Measurements from ENCODE around the gene CCDC106.
A peak's percentile ranks its signal among the peaks of the same experiment; 100 is the strongest.

CCDC106 gene

DNA sequence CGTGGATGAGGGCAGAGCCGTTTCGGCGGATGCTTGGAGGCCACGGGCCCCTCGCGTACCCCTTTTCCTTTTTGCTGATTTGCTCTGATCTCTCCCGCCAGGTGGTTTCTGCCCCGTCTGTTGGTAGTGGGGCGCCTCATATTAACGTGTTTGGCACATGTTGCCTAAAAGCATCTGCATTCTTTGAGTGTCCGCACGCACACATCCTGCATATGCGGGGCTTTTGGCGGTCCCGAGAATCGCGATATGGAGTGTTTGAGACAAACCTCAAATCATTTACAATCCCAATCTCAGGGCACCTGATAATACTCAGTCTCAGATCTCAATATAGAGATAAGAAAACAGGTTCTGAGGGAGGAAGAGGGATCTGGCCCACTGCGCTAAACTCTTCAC, 7.6 kb downstream of the CCDC106 start:
- H3K4me3 ChIP-seq (ENCODE audit: control insufficient read depth, low read depth, low read length) = peak overlapping the region; percentile 80
- TF ChIP-seq, protein P1, sequence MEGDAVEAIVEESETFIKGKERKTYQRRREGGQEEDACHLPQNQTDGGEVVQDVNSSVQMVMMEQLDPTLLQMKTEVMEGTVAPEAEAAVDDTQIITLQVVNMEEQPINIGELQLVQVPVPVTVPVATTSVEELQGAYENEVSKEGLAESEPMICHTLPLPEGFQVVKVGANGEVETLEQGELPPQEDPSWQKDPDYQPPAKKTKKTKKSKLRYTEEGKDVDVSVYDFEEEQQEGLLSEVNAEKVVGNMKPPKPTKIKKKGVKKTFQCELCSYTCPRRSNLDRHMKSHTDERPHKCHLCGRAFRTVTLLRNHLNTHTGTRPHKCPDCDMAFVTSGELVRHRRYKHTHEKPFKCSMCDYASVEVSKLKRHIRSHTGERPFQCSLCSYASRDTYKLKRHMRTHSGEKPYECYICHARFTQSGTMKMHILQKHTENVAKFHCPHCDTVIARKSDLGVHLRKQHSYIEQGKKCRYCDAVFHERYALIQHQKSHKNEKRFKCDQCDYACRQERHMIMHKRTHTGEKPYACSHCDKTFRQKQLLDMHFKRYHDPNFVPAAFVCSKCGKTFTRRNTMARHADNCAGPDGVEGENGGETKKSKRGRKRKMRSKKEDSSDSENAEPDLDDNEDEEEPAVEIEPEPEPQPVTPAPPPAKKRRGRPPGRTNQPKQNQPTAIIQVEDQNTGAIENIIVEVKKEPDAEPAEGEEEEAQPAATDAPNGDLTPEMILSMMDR (IDR thresholded peaks at IDR 0.05; ENCODE audit: control insufficient read depth, insufficient read depth, low read depth, low read length, missing control alignments) = no peak

DNA sequence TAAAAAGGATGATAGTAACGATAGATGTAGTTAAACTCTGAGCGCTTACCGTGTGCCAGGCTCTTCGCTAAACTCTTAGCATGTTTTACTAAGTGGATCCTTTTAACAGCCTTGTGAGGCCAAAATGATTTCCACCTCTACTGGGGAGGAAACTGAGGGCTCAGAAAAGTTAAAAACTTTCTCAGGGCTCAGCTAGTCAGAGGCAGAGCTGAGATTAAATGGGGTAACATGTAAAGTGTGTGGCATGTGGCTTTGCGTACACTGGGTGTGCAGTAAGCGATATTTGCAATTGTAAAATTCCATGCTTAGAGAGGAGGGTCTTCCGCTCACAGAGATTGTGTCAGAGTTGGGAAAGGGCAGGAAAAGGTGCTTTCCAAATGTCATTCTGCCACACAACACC, 8.5 kb downstream of the CCDC106 start:
- peak overlapping the region; percentile 80 for H3K4me3 ChIP-seq (ENCODE audit: control insufficient read depth, low read depth, low read length)
- TF ChIP-seq, protein P1 (IDR thresholded peaks at IDR 0.05; ENCODE audit: control insufficient read depth, insufficient read depth, low read depth, low read length, missing control alignments) = no peak
- no peak for DNase-seq (ENCODE audit: low read depth)

More for the DNA sequence above, 7.6 kb downstream of the CCDC106 start:
- DNase-seq (ENCODE audit: low read depth) = no peak

DNA sequence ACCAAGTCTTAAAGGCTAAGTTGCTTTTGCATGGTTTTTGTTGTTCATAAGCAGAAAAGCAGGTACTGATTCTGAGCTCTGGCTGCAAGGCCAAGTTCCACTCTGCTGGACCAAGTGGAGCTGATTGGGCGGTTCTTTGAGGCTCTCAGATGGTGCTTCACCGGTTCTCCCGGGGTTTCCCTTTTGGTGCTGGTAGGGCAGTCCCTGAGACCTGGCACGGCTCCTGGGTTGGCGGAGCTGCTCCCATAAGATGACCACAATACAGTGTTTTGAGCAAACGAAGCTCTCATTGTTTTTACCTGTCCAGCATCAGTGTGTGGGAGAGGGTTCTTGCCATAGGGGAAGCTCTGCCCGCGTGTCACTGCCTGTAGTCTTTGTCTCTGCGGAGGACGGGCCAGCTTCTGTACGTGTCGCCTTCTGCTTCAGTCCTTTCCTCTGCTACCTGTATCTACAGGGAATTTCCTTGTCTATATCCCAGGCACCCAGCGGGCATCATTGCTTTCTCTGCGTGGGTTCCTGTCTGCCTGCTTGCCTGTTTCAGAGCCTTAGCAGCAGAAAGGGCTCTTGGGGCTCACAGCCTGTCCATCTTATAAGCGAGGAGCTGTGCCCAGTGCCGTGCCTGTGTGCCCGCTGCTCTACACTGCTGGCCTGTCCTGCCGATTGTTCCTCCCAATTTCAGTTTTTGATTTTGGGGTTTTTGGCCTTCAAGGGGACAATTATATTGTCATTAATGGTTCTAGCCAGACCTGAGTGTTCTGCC, 9.2 kb downstream of the CCDC106 start:
- peak overlapping the region; percentile 80 for H3K4me3 ChIP-seq (ENCODE audit: control insufficient read depth, low read depth, low read length)
- no peak for DNase-seq (ENCODE audit: low read depth)
- TF ChIP-seq, protein P1 (IDR thresholded peaks at IDR 0.05; ENCODE audit: control insufficient read depth, insufficient read depth, low read depth, low read length, missing control alignments) = no peak

DNA sequence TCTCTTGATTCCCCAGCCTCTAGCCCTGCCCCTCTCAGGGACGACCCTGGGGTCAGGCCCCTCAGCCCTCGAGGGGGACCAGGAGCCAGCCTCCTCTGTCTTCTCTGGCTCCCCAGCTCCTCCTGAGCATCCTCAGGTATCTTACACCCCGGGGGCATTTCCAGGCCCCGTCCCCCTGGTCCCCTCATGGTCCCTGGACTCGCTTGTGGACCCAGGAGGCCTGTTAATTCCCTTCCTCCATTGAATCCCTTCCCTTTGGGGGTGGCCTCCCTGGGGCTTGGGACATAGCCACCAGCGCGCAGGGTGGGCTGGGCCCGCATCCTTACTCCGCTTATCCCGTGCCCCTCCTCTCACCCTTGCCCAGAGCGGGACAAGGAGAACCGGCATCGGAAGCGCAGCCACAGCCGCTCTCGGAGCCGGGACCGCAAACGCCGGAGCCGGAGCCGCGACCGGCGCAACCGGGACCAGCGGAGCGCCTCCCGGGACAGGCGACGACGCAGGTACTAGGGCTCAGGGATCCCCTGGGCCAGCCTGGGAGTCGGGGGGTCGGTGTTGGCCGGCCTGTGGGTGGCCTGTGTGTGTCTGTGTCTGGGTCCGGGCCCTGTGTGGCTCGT, 10.9 kb downstream of the CCDC106 start:
- TF ChIP-seq, protein P1 (IDR thresholded peaks at IDR 0.05; ENCODE audit: control insufficient read depth, insufficient read depth, low read depth, low read length, missing control alignments) = no peak
- no peak for DNase-seq (ENCODE audit: low read depth)
- no peak overlapping the region for H3K4me3 ChIP-seq (ENCODE audit: control insufficient read depth, low read depth, low read length)

DNA sequence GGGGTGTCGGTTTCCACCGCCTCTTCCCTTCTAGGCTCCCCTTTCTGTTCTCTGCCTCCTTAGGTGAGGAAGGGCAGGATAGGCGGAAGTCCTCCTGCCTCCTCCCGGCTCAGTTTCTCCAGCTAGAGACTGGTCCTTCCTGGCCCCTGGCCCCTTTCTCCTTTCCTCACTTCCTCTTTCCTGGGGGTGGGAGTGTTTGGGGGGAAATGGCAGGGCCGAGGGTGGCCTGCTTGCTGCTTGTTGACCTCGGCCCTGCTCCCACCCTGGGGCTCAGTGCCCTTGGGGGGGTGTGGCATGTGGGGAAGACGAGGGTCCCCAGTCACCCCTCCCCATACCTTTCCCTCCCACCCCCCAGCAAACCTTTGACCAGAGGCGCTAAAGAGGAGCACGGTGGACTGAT, 11.8 kb downstream of the CCDC106 start:
- no peak for DNase-seq (ENCODE audit: low read depth)
- H3K4me3 ChIP-seq (ENCODE audit: control insufficient read depth, low read depth, low read length) = no peak overlapping the region
- TF ChIP-seq, protein P1 (IDR thresholded peaks at IDR 0.05; ENCODE audit: control insufficient read depth, insufficient read depth, low read depth, low read length, missing control alignments) = no peak

DNA sequence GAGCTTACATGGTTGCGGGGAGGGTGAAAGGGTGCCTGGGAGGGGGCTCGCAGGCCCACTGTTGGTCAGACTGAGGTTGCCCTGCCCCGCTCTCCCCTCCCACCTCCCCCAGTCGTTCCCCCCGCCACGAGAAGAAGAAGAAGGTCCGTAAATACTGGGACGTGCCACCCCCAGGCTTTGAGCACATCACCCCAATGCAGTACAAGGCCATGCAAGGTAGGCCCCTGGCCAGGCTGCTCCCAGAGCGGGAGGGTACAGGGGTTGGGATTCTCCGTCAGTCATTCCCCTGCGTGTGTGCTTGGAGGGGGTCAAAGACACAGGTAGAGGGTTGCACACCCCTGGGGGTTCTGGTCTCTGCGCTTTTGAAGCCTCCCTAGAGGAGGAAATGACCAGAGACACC, 12.4 kb downstream of the CCDC106 start:
- DNase-seq (ENCODE audit: low read depth) = no peak
- H3K4me3 ChIP-seq (ENCODE audit: control insufficient read depth, low read depth, low read length) = no peak overlapping the region
- TF ChIP-seq, protein P1 (IDR thresholded peaks at IDR 0.05; ENCODE audit: control insufficient read depth, insufficient read depth, low read depth, low read length, missing control alignments) = no peak

Measured in AG09309 (cell line).